OCI-LY3 (cell line): ENCODE data around the gene GTF2I.

Source experiments
- CTCF ChIP-seq: fragments of 200-600, 300-600 bp; sonication (generic); IDR thresholded peaks from 2 replicates; pipeline ENCODE4 v1.5.1; 2014; ENCODE audit warnings: antibody characterized with exemption, low read length, low read depth
- EZH2phosphoT487 ChIP-seq: fragments of 200-600 bp; shearing (Covaris generic); IDR thresholded peaks from 2 replicates; pipeline ENCODE4 v1.6.1; 2018; ENCODE audit warnings: antibody characterized with exemption, mixed run types, low read depth

DNA sequence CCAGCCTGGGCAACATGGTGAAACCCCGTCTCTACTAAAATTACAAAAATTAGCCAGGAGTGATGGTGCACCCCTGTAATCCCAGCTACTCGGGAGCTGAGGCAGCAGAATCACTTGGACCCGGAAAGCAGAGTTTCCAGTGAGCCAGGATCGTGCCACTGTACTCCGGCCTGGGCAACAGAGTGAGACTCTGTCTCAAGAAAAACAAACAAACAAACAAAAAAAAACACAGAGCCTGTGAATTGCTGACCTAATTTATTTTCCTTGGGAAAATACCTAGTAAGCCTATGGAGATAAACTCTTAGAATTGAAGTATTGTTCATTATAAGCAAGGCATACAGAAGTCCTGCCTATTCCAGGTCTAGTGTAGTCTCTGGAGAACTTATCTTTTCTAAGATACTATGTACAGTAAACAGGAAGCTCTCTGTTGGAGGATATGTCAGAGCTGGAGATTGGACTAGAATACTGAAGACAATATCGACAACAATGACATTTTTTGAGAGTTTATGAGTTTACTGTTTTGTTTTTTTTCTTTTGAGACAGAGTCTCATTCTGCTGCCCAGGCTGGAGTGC is 14.9 kb downstream of the GTF2I start:
- TF ChIP-seq CTCF (no peak), EZH2phosphoT487 (no peak)
